K562 (cell line): Measurements from ENCODE around the gene ABHD16A. TPM values are rescaled to one million over a fixed set of nuclear protein-coding genes. Genes with fewer than 3 reads are reported as not detected.
A peak's percentile ranks its signal among the peaks of the same experiment; 100 is the strongest.

ENCODE experiments used
- ATF1 ChIP-seq, 2 experiments: fragments of 450-650 bp in 1 of 2; IDR thresholded peaks; 2 replicates each; pipeline ENCODE4 v1.6.1; 2016; ENCODE audit warnings: missing compliant biosample characterization in 1 of 2, missing genetic modification characterization in 1 of 2
- CCAR2 ChIP-seq: fragments of 200-400 bp; formaldehyde crosslinking; IDR thresholded peaks from 2 replicates; pipeline ENCODE4 v1.6.1; 2017; ENCODE audit warnings: mild to moderate bottlenecking, low read depth, low read length
- HDAC1 ChIP-seq, 2 experiments: fragments of 450-650 bp; IDR thresholded peaks; 2 replicates each; pipeline ENCODE4 v1.6.1; 2016 to 2017; ENCODE audit warnings: inconsistent platforms in 1 of 2, mild to moderate bottlenecking in 1 of 2, moderate library complexity in 1 of 2
- HDAC2 ChIP-seq: fragments of 450-650 bp; IDR thresholded peaks from 2 replicates; pipeline ENCODE4 v1.6.1; 2016; ENCODE audit warnings: mild to moderate bottlenecking
- MAFF ChIP-seq: IDR thresholded peaks from 2 replicates; pipeline ENCODE4 v1.6.1; 2012; ENCODE audit warnings: low read length, improper control_type of control experiment
- NCOA2 ChIP-seq, 2 experiments: fragments of 450-650 bp; IDR thresholded peaks; 2 replicates each; pipeline ENCODE4 v1.6.1; 2018; ENCODE audit warnings: mild to moderate bottlenecking in 2 of 2, moderate library complexity in 1 of 2; ENCODE audit not compliant: partially characterized antibody in 2 of 2
- NFRKB ChIP-seq: fragments of 450-650 bp; IDR thresholded peaks from 2 replicates; pipeline ENCODE4 v1.6.1; 2016; ENCODE audit warnings: low read depth
- PHB ChIP-seq: fragments of 250-450 bp; sonication (Bioruptor Pico); IDR thresholded peaks from 2 replicates; pipeline ENCODE4 v1.5.0; 2021
- PHB2 ChIP-seq: fragments of 450-650 bp; IDR thresholded peaks from 2 replicates; pipeline ENCODE4 v1.6.1; 2017; ENCODE audit warnings: low read depth
- RHOXF2B ChIP-seq: fragments of 250-450 bp; sonication (Bioruptor Pico); conservative IDR thresholded peaks from 2 replicates; pipeline ENCODE4 v1.5.1; 2021
- SRSF7 ChIP-seq: fragments of 200-400 bp; formaldehyde crosslinking; optimal IDR thresholded peaks from 2 replicates; pipeline ENCODE3; 2017; ENCODE audit warnings: mild to moderate bottlenecking, low read depth, low read length
- TARDBP ChIP-seq: fragments of 450-650 bp; IDR thresholded peaks from 2 replicates; pipeline ENCODE4 v1.6.1; 2016
- TCFL5 ChIP-seq: fragments of 250-450 bp; sonication (Bioruptor Pico); conservative IDR thresholded peaks from 2 replicates; pipeline ENCODE4 v1.6.1; 2021; ENCODE audit warnings: mild to moderate bottlenecking, moderate library complexity, matching md5 sums
- ZKSCAN1 ChIP-seq: fragments of 150-350 bp; IDR thresholded peaks from 2 replicates; pipeline ENCODE4 v1.6.1; 2016; ENCODE audit warnings: low read depth, low read length
- ZNF212 ChIP-seq: fragments of 450-650 bp; formaldehyde crosslinking; IDR thresholded peaks from 2 replicates; pipeline ENCODE4 v1.4.0; 2020; ENCODE audit warnings: mild to moderate bottlenecking
- ZNF316 ChIP-seq: fragments of 450-650 bp; IDR thresholded peaks from 2 replicates; pipeline ENCODE4 v1.6.1; 2016
- ZNF444 ChIP-seq: fragments of 250-450 bp; sonication (Bioruptor Pico); IDR thresholded peaks from 2 replicates; pipeline ENCODE4 v1.4.0; 2020; ENCODE audit warnings: mild to moderate bottlenecking, moderate library complexity
- polyA plus RNA-seq, 8 experiments: library from polyadenylated mRNA; depleted of rRNA in 4 of 8; stranded (reverse) in 5 of 8; unstranded in 3 of 8; fragments of >200 nt; fragmentation: Nextera tagmentation in 2 of 8; fragmentation: Illumina TruSeq in 1 of 8; extraction: Ambion mirVana in 2 of 8; extraction: Trizol in 1 of 8; gene quantifications; 2 replicates each; pipeline versions ENCODE4 v1.2.1 to v1.2.3, GENCODE V29; 2011 to 2014; ENCODE audit warnings: inconsistent platforms in 1 of 8, missing spikeins in 1 of 8
- total RNA-seq, 7 experiments: library from RNA; depleted of rRNA in 6 of 7; stranded (reverse); fragments of >200 nt in 6 of 7; fragmentation: Illumina TruSeq in 2 of 7; extraction: Trizol in 2 of 7; gene quantifications; 2 replicates each; pipeline versions ENCODE4 v1.2.1 to v1.2.3, GENCODE V29; 2011 to 2021; ENCODE audit warnings: low replicate concordance in 1 of 7
- TF ChIP-seq, protein P1 (sequence below), 2 experiments: fragments of 450-650 bp in 1 of 2; sonication (generic) in 1 of 2; formaldehyde crosslinking in 1 of 2; IDR thresholded peaks; 2 replicates each; pipeline versions ENCODE4 v1.7.1 to v1.9.0; 2016 to 2022; ENCODE audit warnings: inconsistent platforms in 1 of 2, mild to moderate bottlenecking in 1 of 2, missing genetic modification reagents in 1 of 2
- TF ChIP-seq, protein P2 (sequence below): fragments of 450-650 bp; IDR thresholded peaks from 2 replicates; pipeline ENCODE4 v1.6.1; 2016; ENCODE audit warnings: low read depth, mild to moderate bottlenecking, moderate library complexity

ABHD16A gene
- total and polyA plus RNA-seq, 9 of the 15 experiments (the other 6 are each of a cell fraction or from before 2014, with no cell fraction given), result 25.8 to 120 (median 81.6) TPM

DNA sequence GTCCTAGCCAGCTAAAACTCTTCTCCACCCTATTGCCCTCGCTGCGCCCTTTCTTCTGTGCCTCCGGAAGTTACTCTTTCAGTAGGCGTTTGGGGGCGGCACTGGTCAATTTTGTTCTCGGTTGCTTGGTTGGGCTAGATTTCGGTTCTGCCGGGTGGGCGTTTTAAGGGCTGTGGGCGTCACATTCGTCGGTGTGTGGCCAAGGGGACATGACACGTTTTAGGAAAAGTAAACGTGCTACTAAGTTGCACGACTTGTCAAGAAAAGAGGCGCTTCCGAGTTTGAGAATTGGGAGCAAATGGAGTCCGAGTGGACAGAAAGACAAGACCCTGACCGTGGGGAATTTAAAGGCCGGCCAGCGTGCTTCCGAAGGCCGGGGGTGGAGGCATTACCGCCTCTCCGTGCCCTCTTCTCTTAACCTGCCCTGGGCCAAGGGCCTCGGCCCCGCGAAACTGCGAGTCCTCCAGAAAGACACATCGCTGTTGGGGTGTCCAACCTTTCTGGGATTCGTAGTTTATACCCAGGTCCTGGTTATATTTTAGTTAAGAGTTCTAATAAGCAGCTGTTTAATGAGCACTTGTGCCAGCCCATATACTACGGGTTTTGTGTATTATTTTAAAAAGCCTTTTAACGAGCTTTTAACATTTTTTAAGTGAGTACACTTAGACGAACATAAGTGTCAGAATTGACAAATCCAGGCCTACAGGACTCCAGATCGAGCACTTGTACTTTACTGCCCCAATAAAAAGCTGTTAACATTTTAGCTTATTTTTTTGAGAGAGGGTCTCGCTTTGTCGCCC lies 50.0 kb downstream of the ABHD16A start (continued):
- TF ChIP-seq, protein P1, sequence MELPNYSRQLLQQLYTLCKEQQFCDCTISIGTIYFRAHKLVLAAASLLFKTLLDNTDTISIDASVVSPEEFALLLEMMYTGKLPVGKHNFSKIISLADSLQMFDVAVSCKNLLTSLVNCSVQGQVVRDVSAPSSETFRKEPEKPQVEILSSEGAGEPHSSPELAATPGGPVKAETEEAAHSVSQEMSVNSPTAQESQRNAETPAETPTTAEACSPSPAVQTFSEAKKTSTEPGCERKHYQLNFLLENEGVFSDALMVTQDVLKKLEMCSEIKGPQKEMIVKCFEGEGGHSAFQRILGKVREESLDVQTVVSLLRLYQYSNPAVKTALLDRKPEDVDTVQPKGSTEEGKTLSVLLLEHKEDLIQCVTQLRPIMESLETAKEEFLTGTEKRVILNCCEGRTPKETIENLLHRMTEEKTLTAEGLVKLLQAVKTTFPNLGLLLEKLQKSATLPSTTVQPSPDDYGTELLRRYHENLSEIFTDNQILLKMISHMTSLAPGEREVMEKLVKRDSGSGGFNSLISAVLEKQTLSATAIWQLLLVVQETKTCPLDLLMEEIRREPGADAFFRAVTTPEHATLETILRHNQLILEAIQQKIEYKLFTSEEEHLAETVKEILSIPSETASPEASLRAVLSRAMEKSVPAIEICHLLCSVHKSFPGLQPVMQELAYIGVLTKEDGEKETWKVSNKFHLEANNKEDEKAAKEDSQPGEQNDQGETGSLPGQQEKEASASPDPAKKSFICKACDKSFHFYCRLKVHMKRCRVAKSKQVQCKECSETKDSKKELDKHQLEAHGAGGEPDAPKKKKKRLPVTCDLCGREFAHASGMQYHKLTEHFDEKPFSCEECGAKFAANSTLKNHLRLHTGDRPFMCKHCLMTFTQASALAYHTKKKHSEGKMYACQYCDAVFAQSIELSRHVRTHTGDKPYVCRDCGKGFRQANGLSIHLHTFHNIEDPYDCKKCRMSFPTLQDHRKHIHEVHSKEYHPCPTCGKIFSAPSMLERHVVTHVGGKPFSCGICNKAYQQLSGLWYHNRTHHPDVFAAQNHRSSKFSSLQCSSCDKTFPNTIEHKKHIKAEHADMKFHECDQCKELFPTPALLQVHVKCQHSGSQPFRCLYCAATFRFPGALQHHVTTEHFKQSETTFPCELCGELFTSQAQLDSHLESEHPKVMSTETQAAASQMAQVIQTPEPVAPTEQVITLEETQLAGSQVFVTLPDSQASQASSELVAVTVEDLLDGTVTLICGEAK (IDR thresholded peaks at IDR 0.05), result no peak
- TF ChIP-seq, protein P1 (CRISPR knock-in tag; IDR thresholded peaks at IDR 0.05), result no peak
- peak; percentile 60; the same call in 1 of the 2 replicates for TF ChIP-seq PHB2
- peak; percentile 56; the same call in 1 of the 2 replicates for TF ChIP-seq PHB
- no peak for TF ChIP-seq NCOA2 (IDR thresholded peaks at IDR 0.05; ENCODE audit: partially characterized antibody in 2 of 2)
- TF ChIP-seq RHOXF2B, result no peak; the same call in 1 of the 2 replicates
- TF ChIP-seq CCAR2, result 0 out of 2 replicates have a peak, but pooled peaks have one; percentile 64
- TF ChIP-seq MAFF, result peak; percentile 19; the same call in 1 of the 2 replicates
- no peak for TF ChIP-seq ATF1 (CRISPR knock-in tag; IDR thresholded peaks at IDR 0.05)
- TF ChIP-seq ATF1 (tag; IDR thresholded peaks at IDR 0.05), result no peak
- TF ChIP-seq TARDBP, result no peak; the same call in 1 of the 2 replicates
- peak; percentile 75; the same call in 1 of the 2 replicates for TF ChIP-seq NFRKB
- peak; percentile 37; the same call in 1 of the 2 replicates for TF ChIP-seq ZNF316
- TF ChIP-seq SRSF7, result no peak
- peak in 1 of 2 experiments; percentile 94; a peak in 2 of 4 replicates for TF ChIP-seq HDAC1 (IDR thresholded peaks at IDR 0.05)
- no peak; the same call in 1 of the 2 replicates for TF ChIP-seq ZKSCAN1
- no peak for TF ChIP-seq TCFL5 (CRISPR knock-in tag)
- no peak for TF ChIP-seq ZNF444 (CRISPR knock-in tag)
- TF ChIP-seq, protein P2, sequence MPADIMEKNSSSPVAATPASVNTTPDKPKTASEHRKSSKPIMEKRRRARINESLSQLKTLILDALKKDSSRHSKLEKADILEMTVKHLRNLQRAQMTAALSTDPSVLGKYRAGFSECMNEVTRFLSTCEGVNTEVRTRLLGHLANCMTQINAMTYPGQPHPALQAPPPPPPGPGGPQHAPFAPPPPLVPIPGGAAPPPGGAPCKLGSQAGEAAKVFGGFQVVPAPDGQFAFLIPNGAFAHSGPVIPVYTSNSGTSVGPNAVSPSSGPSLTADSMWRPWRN, result no peak; the same call in 1 of the 2 replicates
- TF ChIP-seq ZNF212 (CRISPR knock-in tag), result no peak
- peak; percentile 79; the same call in 1 of the 2 replicates for TF ChIP-seq HDAC2
